SK-N-SH treated with all-trans-retinoic acid at 6 μM for 48 hours (cell line): ENCODE results near the gene CLDN16.

ENCODE experiments used
- ARNTL ChIP-seq: fragments of 450-650 bp; formaldehyde crosslinking; IDR thresholded peaks from 2 replicates; pipeline ENCODE4 v1.5.0; 2020; ENCODE audit warnings: low read depth, mild to moderate bottlenecking, moderate library complexity, borderline replicate concordance
- BACH2 ChIP-seq: fragments of 250-450 bp; sonication (Bioruptor Pico); IDR thresholded peaks from 2 replicates; pipeline ENCODE4 v1.9.0; 2021; ENCODE audit warnings: mild to moderate bottlenecking, borderline replicate concordance
- ESRRG ChIP-seq: fragments of 250-450 bp; sonication (Bioruptor Pico); IDR thresholded peaks from 2 replicates; pipeline ENCODE4 v1.6.1; 2021; ENCODE audit warnings: mild to moderate bottlenecking
- ISL1 ChIP-seq: fragments of 250-450 bp; sonication (Bioruptor Pico); IDR thresholded peaks from 2 replicates; pipeline ENCODE4 v2.1.2; 2022; ENCODE audit warnings: mild to moderate bottlenecking, moderate library complexity
- TCF4 ChIP-seq: fragments of 250-450 bp; sonication (Bioruptor Pico); IDR thresholded peaks from 2 replicates; pipeline ENCODE4 v1.8.0; 2021; ENCODE audit warnings: mild to moderate bottlenecking, moderate library complexity, borderline replicate concordance
- ZNF70 ChIP-seq: fragments of 450-650 bp; formaldehyde crosslinking; IDR thresholded peaks from 2 replicates; pipeline ENCODE4 v1.5.0; 2020; ENCODE audit warnings: mild to moderate bottlenecking, moderate library complexity
- TF ChIP-seq, protein P1 (sequence below): fragments of 250-450 bp; sonication (Bioruptor Pico); IDR thresholded peaks from 2 replicates; pipeline ENCODE4 v1.5.1; 2021; ENCODE audit warnings: mild to moderate bottlenecking, moderate library complexity
- TF ChIP-seq, protein P2 (sequence below): fragments of 250-450 bp; sonication (Bioruptor Pico); IDR thresholded peaks from 2 replicates; pipeline ENCODE4 v1.5.0; 2020; ENCODE audit warnings: mild to moderate bottlenecking, moderate library complexity
- TF ChIP-seq, protein P3 (sequence below): fragments of 250-450 bp; sonication (Bioruptor Pico); IDR thresholded peaks from 2 replicates; pipeline ENCODE4 v1.5.1; 2020; ENCODE audit warnings: low read depth, mild to moderate bottlenecking, moderate library complexity

DNA sequence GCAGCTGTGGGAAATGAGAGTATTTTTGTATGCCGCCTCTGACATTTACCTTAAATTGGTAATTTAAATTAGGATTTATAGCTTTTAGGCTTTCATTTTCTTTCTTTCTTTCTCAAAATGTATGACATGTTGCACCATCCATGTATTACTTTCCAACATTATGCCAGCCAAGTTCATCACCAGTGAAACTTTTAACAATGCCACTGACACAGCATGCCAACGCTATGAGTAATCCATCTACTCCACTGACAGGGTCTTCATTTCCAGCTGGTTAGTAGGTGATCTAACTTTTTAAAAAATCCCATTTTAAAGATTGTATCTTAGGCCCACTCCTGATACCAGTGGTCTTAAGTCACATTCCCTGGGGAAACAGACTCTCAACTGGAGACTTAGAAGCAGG lies 21.8 kb upstream of the CLDN16 start:
- no peak for TF ChIP-seq ISL1 (CRISPR knock-in tag)
- no peak for TF ChIP-seq TCF4
- TF ChIP-seq ESRRG = no peak
- TF ChIP-seq ARNTL = no peak
- no peak for TF ChIP-seq ZNF70 (CRISPR knock-in tag)
- TF ChIP-seq, protein P1, sequence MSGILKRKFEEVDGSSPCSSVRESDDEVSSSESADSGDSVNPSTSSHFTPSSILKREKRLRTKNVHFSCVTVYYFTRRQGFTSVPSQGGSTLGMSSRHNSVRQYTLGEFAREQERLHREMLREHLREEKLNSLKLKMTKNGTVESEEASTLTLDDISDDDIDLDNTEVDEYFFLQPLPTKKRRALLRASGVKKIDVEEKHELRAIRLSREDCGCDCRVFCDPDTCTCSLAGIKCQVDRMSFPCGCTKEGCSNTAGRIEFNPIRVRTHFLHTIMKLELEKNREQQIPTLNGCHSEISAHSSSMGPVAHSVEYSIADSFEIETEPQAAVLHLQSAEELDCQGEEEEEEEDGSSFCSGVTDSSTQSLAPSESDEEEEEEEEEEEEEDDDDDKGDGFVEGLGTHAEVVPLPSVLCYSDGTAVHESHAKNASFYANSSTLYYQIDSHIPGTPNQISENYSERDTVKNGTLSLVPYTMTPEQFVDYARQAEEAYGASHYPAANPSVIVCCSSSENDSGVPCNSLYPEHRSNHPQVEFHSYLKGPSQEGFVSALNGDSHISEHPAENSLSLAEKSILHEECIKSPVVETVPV (CRISPR knock-in tag) = no peak
- TF ChIP-seq, protein P2, sequence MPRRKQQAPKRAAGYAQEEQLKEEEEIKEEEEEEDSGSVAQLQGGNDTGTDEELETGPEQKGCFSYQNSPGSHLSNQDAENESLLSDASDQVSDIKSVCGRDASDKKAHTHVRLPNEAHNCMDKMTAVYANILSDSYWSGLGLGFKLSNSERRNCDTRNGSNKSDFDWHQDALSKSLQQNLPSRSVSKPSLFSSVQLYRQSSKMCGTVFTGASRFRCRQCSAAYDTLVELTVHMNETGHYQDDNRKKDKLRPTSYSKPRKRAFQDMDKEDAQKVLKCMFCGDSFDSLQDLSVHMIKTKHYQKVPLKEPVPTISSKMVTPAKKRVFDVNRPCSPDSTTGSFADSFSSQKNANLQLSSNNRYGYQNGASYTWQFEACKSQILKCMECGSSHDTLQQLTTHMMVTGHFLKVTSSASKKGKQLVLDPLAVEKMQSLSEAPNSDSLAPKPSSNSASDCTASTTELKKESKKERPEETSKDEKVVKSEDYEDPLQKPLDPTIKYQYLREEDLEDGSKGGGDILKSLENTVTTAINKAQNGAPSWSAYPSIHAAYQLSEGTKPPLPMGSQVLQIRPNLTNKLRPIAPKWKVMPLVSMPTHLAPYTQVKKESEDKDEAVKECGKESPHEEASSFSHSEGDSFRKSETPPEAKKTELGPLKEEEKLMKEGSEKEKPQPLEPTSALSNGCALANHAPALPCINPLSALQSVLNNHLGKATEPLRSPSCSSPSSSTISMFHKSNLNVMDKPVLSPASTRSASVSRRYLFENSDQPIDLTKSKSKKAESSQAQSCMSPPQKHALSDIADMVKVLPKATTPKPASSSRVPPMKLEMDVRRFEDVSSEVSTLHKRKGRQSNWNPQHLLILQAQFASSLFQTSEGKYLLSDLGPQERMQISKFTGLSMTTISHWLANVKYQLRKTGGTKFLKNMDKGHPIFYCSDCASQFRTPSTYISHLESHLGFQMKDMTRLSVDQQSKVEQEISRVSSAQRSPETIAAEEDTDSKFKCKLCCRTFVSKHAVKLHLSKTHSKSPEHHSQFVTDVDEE = no peak
- TF ChIP-seq, protein P3, sequence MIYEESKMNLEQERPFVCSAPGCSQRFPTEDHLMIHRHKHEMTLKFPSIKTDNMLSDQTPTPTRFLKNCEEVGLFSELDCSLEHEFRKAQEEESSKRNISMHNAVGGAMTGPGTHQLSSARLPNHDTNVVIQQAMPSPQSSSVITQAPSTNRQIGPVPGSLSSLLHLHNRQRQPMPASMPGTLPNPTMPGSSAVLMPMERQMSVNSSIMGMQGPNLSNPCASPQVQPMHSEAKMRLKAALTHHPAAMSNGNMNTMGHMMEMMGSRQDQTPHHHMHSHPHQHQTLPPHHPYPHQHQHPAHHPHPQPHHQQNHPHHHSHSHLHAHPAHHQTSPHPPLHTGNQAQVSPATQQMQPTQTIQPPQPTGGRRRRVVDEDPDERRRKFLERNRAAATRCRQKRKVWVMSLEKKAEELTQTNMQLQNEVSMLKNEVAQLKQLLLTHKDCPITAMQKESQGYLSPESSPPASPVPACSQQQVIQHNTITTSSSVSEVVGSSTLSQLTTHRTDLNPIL (CRISPR knock-in tag) = no peak
- no peak for TF ChIP-seq BACH2 (CRISPR knock-in tag)
